Breast epithelium (tissue), 3 donors: ENCODE results near the gene FAM236C.
"Not testable (repeated sequence)": the region's sequence is repeated elsewhere in the genome, so short reads cannot be mapped to it uniquely, and the experiment has no call there.

Source experiments
- POLR2A ChIP-seq: fragments of 450-650 bp; IDR thresholded peaks from one replicate; pipeline ENCODE4 v1.6.1; 2016; ENCODE audit warnings: antibody characterized with exemption, mild to moderate bottlenecking, moderate library complexity
- POLR2AphosphoS5 ChIP-seq, 3 donors: sonication (generic); formaldehyde crosslinking; IDR thresholded peaks; one replicate each; pipeline ENCODE4 v1.6.1; 2017; ENCODE audit warnings: antibody characterized with exemption in 3 of 3
- TF ChIP-seq, protein P1 (sequence below), 3 donors: fragments of 450-650 bp; IDR thresholded peaks; one replicate each; pipeline ENCODE4 v1.5.1; 2016 to 2017; ENCODE audit warnings: antibody characterized with exemption in 3 of 3, mild to moderate bottlenecking in 3 of 3, moderate library complexity in 3 of 3

GRCh38 chrX:72932283-72932682 lies 19.9 kb downstream of the FAM236C start:
- TF ChIP-seq, protein P1, sequence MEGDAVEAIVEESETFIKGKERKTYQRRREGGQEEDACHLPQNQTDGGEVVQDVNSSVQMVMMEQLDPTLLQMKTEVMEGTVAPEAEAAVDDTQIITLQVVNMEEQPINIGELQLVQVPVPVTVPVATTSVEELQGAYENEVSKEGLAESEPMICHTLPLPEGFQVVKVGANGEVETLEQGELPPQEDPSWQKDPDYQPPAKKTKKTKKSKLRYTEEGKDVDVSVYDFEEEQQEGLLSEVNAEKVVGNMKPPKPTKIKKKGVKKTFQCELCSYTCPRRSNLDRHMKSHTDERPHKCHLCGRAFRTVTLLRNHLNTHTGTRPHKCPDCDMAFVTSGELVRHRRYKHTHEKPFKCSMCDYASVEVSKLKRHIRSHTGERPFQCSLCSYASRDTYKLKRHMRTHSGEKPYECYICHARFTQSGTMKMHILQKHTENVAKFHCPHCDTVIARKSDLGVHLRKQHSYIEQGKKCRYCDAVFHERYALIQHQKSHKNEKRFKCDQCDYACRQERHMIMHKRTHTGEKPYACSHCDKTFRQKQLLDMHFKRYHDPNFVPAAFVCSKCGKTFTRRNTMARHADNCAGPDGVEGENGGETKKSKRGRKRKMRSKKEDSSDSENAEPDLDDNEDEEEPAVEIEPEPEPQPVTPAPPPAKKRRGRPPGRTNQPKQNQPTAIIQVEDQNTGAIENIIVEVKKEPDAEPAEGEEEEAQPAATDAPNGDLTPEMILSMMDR (IDR thresholded peaks at IDR 0.05), result not testable (repeated sequence)
- not testable (repeated sequence) for TF ChIP-seq POLR2AphosphoS5 (IDR thresholded peaks at IDR 0.05); POLR2A
